Measurements from ENCODE around the gene ZIM2. TPM values are rescaled to one million over a fixed set of nuclear protein-coding genes. Genes with fewer than 3 reads are reported as not detected.

ZIM2 gene
- total and polyA plus RNA-seq, 10 of the 15 experiments (the other 5 are each of a cell fraction or from before 2014, with no cell fraction given) = not detected

GRCh38 chr19:56874530-56874929 lies 34.0 kb upstream of the ZIM2 start (continued):
- TF ChIP-seq NR2F1 (conservative IDR thresholded peaks at IDR 0.05) (no peak), ZBTB11 (CRISPR knock-in tag; IDR thresholded peaks at IDR 0.05) (no peak)

GRCh38 chr19:56873493-56873892 lies 33.0 kb upstream of the ZIM2 start:
- BruUV-seq (replicated peaks) = no TSS peak
- Histone ChIP-seq H3K79me2 (ENCODE audit: control insufficient read depth, insufficient read depth, low read length) (no peaks in the 10 kb centered on the region), H2AFZ (ENCODE audit: control insufficient read depth, low read depth, low read length) (no peak overlapping the region), H3K9ac (ENCODE audit: control insufficient read depth, insufficient read depth, low read length) (no peak overlapping the region), H3K4me3 (no peak overlapping the region), H3K4me2 (ENCODE audit: control insufficient read depth, insufficient read depth) (no peak overlapping the region), H3K36me3 (ENCODE audit: control insufficient read depth in 2 of 2, insufficient read depth in 2 of 2, low read length in 1 of 2) (no peaks in the 10 kb centered on the region), H3K4me1 (ENCODE audit: control insufficient read depth, insufficient read depth, low read length) (no peaks in the 10 kb centered on the region), H3K27ac (ENCODE audit: control insufficient read depth, insufficient read depth) (no peak overlapping the region), H3K27me3 (replicated peaks in 1 of 2; ENCODE audit: control insufficient read depth in 2 of 2, insufficient read depth in 2 of 2, low read length in 1 of 2) (no peaks in the 10 kb centered on the region), H4K20me1 (ENCODE audit: control insufficient read depth, insufficient read depth) (no peaks in the 10 kb centered on the region), H3K9me3 (replicated peaks; ENCODE audit: control insufficient read depth, insufficient read depth, low read length) (no peaks in the 10 kb centered on the region; the same call in 1 of the 3 replicates)
- POLR2A ChIA-PET = no interaction called here
- intact Hi-C loops (cut with micrococcal nuclease; ENCODE audit: unreplicated experiment) = no loop called here
- in situ Hi-C loops (cut with MboI) = no loop called here
- CTCF ChIA-PET = no interaction called here
- 40% methylated on average over 4 of the region's 5 CpGs for WGBS (ENCODE audit: insufficient coverage, insufficient replicate concordance, low lambda C conversion rate, missing lambda C conversion rate)
- no peak for FAIRE-seq
- RAD21 ChIA-PET (ENCODE audit: unreplicated experiment) = no interaction called here
- DNase-seq (ENCODE audit: low read depth, low spot score) = no peak
- no peak for ATAC-seq
- TF ChIP-seq CHD4 (IDR thresholded peaks at IDR 0.05) = no peak
- TF ChIP-seq NFYA (IDR thresholded peaks at IDR 0.05; ENCODE audit: borderline replicate concordance, low read depth, low read length) = no peak
- no peak for TF ChIP-seq EGR1 (IDR thresholded peaks at IDR 0.05; ENCODE audit: borderline replicate concordance in 1 of 2, low read depth in 2 of 2, low read length in 2 of 2)
- TF ChIP-seq SREBF2 (IDR thresholded peaks at IDR 0.05; ENCODE audit: low read length) = no peak
- TF ChIP-seq PBX3 (IDR thresholded peaks at IDR 0.05; ENCODE audit: insufficient replicate concordance, low read depth, low read length) = no peak
- TF ChIP-seq BACH1 (IDR thresholded peaks at IDR 0.05; ENCODE audit: borderline replicate concordance) = no peak
- no peak for TF ChIP-seq ESRRA (IDR thresholded peaks at IDR 0.05; ENCODE audit: low read length)
- TF ChIP-seq MYB (IDR thresholded peaks at IDR 0.05; ENCODE audit: borderline replicate concordance, low read depth, low read length) = no peak
- no peak for TF ChIP-seq RELB (IDR thresholded peaks at IDR 0.05; ENCODE audit: low read depth)
- TF ChIP-seq ZBTB40 (IDR thresholded peaks at IDR 0.05; ENCODE audit: borderline replicate concordance) = no peak
- TF ChIP-seq PML (IDR thresholded peaks at IDR 0.05; ENCODE audit: low read length) = no peak
- SMC1A ChIA-PET (ENCODE audit: uncharacterized antibody, unreplicated experiment) = no interaction called here
